ENCODE data around the gene CTH.
A peak's percentile ranks its signal among the peaks of the same experiment; 100 is the strongest.
"Not testable (repeated sequence)": the region's sequence is repeated elsewhere in the genome, so short reads cannot be mapped to it uniquely, and the experiment has no call there.

CTH gene

DNA sequence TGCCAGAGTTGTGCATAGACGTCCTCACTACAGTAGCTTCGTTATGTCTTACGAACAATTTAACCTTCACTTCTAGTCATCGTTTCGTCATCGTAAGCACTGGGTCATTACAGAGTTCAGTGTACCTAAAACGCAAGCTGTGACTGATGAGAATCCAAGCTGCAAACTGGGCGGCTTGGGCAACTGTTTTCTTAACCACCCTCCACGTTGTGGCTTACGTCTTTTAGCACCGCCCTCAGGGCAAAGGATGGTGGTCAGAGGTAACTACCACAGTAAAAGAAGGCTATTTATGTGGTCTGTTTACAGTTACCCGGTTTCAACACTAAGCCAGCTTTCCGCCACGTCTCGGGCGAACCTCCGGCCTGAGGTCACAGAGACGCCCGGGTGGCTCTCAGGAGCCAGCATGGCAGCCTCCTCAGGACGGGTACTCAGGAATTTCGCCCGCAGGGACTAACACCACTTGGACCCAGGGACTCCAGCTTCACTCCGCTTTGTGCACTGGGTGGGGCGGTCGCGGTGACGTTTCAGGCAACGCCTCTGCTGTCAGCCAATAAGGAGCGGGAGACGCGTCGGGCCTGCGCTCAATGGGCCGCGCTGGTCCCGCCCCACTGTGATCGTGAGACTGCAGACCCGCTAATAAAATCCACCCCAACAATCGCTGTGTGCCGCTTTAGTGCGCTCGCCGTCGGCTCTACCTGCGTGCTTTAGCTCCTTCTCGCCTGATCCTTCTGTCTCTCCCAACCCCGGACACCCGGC is at the start of gene CTH:
CTH (plus strand) TSS at position 665 of the 756 bp plus-strand sequence. CDS start 148 bp downstream, outside the sequence.
- peak; percentile 96 to 97 for DNase-seq

GRCh38 chr1:70361727-70362398 is 49.2 kb upstream of the CTH start:
- no peak for DNase-seq

DNA sequence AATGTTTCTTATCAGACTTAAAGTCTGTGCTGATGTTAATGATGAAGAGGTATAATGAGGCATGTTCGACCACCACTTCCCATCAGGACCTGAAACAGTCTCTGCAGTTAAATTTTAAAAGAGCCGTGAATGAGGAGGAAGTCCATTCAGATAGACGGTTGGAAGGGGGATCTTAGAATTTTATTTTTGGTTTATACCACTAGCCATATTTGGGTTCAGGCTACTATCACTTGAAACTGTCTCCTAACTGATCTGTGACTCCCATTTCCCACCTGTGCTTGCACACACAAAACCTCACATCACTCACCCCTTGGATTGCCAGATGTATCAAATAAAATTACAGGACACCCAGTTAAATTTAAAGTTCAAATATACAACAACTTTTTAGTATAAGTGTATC is 46.6 kb upstream of the CTH start:
- DNase-seq, result no peak

DNA sequence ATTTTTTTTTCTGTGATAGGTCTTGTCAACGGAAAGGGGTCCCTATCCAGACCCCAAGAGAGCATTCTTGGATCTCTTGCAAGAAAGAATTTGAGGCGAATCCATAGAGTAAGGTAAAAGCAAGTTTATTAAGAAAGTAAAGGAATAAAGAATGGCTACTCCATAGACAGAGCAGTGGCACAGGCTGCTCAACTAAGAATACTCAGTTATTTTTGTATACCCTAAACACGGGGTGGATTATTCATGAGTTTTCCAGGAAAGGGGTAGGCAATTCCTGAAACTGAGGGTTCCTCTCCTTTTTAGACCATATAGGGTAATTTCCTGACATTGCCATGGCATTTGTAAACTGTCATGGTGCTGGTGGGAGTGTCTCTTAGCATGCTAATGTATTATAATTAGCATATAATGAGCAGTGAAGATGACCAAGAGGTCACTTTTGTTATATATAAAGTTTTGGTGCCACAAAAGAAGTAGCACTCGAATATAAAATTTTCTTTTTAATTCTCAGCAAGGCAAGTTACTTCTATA is 44.6 kb upstream of the CTH start:
- not testable (repeated sequence) for DNase-seq

GRCh38 chr1:70366997-70367396 is 44.1 kb upstream of the CTH start:
- not testable (repeated sequence) for DNase-seq

- DNase-seq, result not testable (repeated sequence)
These were observed 43.7 kb upstream of the CTH start for GRCh38 chr1:70367397-70367796.

DNA sequence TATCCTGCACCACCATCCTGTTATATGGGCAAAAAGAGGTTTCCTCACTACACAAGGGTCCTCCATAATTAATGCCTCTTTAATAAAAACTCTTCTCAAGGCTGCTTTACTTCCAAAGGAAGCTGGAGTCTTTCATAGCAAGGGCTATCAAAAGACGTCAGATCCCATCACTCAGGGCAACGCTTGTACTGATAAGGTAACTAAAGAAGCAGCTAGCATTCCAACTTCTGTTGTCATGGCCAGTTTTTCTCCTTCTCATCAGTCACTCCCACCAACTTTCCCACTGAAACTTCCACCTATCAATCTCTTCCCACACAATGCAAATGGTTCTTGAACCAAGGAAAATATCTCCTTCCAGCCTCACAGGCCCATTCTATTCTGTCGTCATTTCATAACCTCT is 39.5 kb upstream of the CTH start:
- not testable (repeated sequence) for DNase-seq

- DNase-seq, result no peak
These were observed 38.6 kb upstream of the CTH start for GRCh38 chr1:70372426-70372825.

GRCh38 chr1:70373580-70373979 is 37.5 kb upstream of the CTH start:
- DNase-seq, result not testable (repeated sequence)

DNA sequence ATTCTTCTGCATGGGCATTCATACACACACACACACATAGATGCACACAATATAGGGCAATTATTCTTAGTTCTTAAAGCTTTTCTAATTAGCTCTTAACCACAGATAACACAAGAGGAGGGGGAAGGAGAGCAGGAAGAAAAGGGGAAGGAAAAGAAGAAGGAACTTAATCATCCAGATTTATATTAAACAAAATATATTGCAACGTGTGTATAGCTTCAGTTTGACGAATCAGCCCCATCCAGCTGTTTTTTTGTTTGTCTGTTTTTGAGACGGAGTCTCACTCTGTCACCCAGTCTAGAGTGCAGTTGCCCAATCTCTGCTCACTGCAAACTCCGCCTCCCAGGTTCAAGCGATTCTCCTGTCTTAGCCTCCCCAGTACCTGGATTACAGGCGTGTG is 34.9 kb upstream of the CTH start:
- no peak for DNase-seq

DNA sequence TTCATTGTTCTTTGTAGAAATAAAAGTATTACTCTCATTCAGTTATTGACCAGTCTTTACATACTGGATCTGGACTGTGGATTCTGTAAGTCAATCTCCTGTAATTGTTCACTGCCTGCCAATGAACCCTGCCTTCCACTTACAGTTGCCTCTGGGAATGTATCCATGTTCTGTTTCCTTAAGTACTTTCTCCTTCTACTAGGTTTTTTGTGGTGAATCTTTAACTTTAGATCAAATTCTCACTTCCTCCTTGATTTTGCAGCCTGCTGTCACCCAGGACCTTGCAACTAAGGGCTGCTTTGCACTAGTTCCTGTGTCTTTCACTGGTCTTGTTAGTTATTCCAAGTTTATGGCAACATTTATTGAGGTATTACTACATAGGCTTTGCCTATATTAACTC is 28.4 kb upstream of the CTH start:
- DNase-seq, result no peak

DNA sequence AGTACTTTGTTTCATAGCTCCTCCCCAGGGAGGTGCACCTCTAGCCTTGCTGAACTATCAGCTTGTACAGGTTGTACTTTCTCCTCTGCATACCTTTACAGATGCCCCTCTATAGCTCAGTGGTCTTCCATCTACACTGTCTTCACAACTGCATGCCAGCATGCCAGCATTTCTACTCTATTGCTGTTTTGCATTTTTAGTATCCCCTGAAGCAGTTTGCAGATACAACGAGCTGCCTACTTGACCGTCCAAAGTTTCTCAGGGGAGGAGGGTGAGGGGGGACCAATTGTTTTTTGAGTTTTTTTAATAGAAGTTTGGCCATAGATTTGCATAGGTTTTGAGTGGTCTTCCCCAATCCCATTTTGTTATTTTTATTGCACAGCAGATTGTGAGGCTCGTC is 27.6 kb upstream of the CTH start:
- DNase-seq, result no peak

- no peak for DNase-seq
These were observed 26.5 kb upstream of the CTH start for GRCh38 chr1:70384542-70384941.

DNA sequence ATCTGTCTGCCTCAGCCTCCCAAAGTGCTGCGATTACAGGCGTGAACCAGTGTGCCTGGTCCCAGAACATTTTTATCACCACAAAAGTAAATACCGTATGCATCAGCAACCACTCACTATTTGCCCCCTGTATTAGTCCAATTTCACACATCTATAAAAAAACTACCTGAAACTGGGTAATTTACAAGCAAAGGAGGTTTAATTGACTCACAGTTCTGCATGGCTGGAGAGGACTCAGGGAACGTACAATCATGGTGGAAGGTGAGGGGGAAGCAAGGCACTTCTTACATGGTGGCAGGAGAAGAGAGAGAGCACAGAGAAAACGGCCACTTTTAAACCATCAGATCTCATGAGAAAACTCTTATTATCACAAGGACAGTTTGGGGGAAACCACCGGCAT is 25.6 kb upstream of the CTH start:
- DNase-seq, result no peak

- DNase-seq, result no peak
These were observed 24.9 kb upstream of the CTH start for GRCh38 chr1:70386121-70386520.

DNA sequence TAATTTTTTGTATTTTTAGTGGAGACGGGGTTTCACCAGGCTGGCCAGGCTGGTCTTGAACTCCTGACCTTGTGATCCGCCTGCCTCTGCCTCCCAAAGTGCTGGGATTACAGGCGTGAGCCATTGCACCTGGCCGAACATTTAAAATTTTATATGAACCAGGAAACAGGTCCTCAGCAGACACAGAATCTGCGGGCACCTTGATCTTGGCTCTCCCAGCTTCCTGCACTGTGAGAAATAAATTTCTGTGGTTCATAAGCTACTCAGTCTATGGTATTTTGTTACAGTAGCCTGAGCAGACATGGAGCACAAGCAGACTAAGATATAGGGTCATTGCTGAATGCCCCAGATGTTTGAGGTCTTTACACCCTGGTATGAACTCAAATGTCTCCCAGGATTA is 23.6 kb upstream of the CTH start:
- DNase-seq, result no peak

- no peak for DNase-seq
These were observed 18.4 kb upstream of the CTH start for GRCh38 chr1:70392626-70393025.

DNA sequence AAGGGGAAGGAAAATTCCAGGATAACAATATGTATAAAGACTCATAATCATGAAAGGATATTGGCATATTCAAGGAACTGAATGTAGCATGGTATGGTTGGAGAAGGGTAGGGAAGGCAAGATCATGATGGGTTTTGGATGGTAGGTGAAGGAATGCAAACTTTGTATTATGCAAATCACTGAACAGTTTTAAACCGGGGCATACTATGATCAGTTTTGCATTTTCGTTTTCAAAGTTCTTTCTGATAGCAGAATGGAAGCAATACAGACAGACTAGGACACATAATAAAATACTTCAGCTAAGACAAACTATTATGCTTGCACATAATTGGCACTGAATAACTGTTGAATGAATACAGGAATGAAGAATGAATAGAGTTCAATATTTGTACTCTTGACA is 14.5 kb upstream of the CTH start:
- no peak for DNase-seq

GRCh38 chr1:70397013-70397412 is 14.1 kb upstream of the CTH start:
- no peak for DNase-seq

DNA sequence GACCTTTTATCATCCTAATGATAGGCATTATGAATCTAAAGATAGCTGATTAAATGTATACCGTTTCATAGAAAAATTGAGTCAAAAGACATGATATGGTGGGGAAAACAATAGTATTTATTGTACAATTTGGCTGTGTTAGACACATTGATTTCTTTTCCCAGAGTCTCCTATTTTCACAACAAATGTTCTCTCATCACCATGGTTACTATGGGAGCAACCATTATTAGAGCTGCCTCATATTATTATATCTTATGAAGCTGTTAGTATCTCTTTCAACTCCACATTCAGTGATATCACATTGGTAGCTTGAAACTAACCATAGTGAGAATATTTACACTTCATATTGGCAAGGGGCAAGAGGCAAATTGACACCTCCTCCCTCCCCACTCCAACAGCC is 10.7 kb upstream of the CTH start:
- DNase-seq, result no peak

DNA sequence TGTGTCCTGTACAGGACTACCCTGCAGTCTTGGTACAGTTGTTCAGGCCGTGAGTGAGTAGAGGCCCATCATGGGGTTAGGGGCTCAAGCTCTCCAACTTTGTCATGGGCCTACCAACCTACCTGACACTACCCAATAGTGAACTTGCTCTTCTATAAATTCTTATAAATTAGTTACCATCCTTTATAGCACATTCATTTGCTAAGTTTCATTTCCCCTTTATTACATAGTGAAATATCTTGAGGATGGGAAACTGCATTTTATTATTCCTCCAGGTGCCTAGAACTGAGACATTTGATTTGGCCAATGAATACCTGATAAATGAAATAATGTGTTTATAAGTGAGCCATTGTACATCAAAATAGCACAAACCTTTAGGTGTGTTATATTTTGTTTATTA is 9.1 kb upstream of the CTH start:
- DNase-seq, result no peak

GRCh38 chr1:70403759-70404158 is 7.3 kb upstream of the CTH start:
- no peak for DNase-seq

- DNase-seq, result no peak
These were observed 5.2 kb upstream of the CTH start for GRCh38 chr1:70405780-70406416.

DNA sequence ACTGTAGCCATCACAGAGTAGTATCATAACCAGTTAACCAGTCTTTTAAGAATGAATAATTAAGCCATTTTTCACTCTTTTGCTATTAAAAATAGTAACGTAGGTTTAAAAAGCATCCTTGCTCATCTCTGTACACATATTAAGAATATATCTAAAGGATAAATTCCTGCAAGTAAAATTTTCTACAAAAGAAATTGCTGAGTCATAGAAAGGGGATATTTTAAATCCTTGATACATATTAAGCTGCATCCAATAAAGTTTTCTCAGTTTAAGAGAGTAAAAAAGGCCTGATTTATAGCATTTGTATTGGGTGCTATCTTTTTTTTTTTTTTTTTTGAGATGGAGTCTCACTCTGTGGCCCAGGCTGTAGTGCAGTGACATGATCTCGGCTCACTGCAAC is 1.9 kb upstream of the CTH start:
- DNase-seq, result no peak

Data from SHP77 (cell line).